HCT116 (cell line): ENCODE results near the gene RPTOR. TPM values are rescaled to one million over a fixed set of nuclear protein-coding genes. Genes with fewer than 3 reads are reported as not detected.

Experiments
- ATAC-seq: fragments of 200-7000 bp; cut with Tn5 transposase; 2 replicates; pipeline ENCODE4 v1.9.1; 2020; ENCODE audit warnings: mild to moderate bottlenecking, moderate library complexity
- BruUV-seq: library from RNA; stranded (reverse); fragments of 400-500 nt; replicated peaks from 2 replicates; lab custom pipeline; 2021; lab: Mats Ljungman, UMichigan
- CTCF ChIA-PET: fragments of 300-600 bp; sonication (Branson Sonifier 250); formaldehyde crosslinking; loops from one replicate; lab custom pipeline; 2021; ENCODE audit warnings: antibody characterized with exemption; lab: Charles Lee
- POLR2A ChIA-PET: fragments of 300-600, 350-600 bp; sonication (Branson Sonifier 250); formaldehyde crosslinking; loops from one replicate; lab custom pipeline; 2021; ENCODE audit warnings: antibody characterized with exemption; lab: Charles Lee
- RAD21 ChIA-PET, 2 experiments: fragments of 300-600 bp; sonication (Branson Sonifier 250); formaldehyde crosslinking; loops; one replicate each; lab custom pipeline; 2023; ENCODE audit warnings: low total read pairs in 2 of 2; ENCODE audit not compliant: uncharacterized antibody in 2 of 2, unreplicated experiment in 2 of 2, low non-redundant PET in 1 of 2; lab: Charles Lee
- DNase-seq: peaks from one replicate; pipeline ENCODE4 v3.0.0-alpha.2; 2010; ENCODE audit warnings: low read depth, low spot score
- H2AFZ ChIP-seq: fragments of 200-600 bp; shearing (Covaris generic), sonication (generic); 2 replicates; pipeline ENCODE4 v1.6.1; 2017; ENCODE audit warnings: low read depth, mixed run types, mixed read lengths, antibody characterized with exemption, low read length; ENCODE audit not compliant: poor library complexity, severe bottlenecking
- H3K27ac ChIP-seq: 2 replicates; pipeline ENCODE4 v1.5.1; 2012; ENCODE audit warnings: low read depth, low read length
- H3K27me3 ChIP-seq: fragments of 200-600 bp; sonication (generic); 2 replicates; pipeline ENCODE4 v1.6.1; 2016; ENCODE audit warnings: mixed run types, low read length, mixed read lengths; ENCODE audit not compliant: insufficient read depth
- H3K36me3 ChIP-seq, 2 experiments: fragments of 200-500 bp in 1 of 2; fragments of 200-600 bp in 1 of 2; sonication (Bioruptor generic) in 1 of 2; sonication (generic) in 1 of 2; 2 replicates each; pipeline versions ENCODE4 v1.5.1 to v1.6.1; 2014 to 2016; ENCODE audit warnings: low read length in 2 of 2, inconsistent platforms in 1 of 2, mixed read lengths in 1 of 2, mixed run types in 1 of 2; ENCODE audit not compliant: insufficient read depth in 2 of 2, control insufficient read depth in 1 of 2
- H3K4me1 ChIP-seq, 2 experiments: fragments of 200-600 bp in 1 of 2; sonication (generic) in 1 of 2; 2 replicates each; pipeline versions ENCODE4 v1.5.1 to v1.6.1; 2012 to 2017; ENCODE audit warnings: low read length in 2 of 2, inconsistent platforms in 1 of 2, mild to moderate bottlenecking in 1 of 2, mixed read lengths in 1 of 2, mixed run types in 1 of 2, moderate library complexity in 1 of 2; ENCODE audit not compliant: insufficient read depth in 2 of 2, control insufficient read depth in 1 of 2
- H3K4me2 ChIP-seq: fragments of 200-600 bp; sonication (generic); 2 replicates; pipeline ENCODE4 v1.6.1; 2017; ENCODE audit warnings: mixed run types, low read length, mixed read lengths
- H3K4me3 ChIP-seq, 2 experiments: fragments of 200-600 bp in 1 of 2; sonication (generic) in 1 of 2; replicated peaks in 1 of 2; 2 replicates each; pipeline ENCODE4 v1.5.1; 2011 to 2016; ENCODE audit warnings: low read length in 2 of 2, control low read depth in 1 of 2, low read depth in 1 of 2, mild to moderate bottlenecking in 1 of 2, mixed read lengths in 1 of 2, mixed run types in 1 of 2
- H3K79me2 ChIP-seq: fragments of 200-600 bp; sonication (generic); 2 replicates; pipeline ENCODE4 v1.6.1; 2017; ENCODE audit warnings: mild to moderate bottlenecking, mixed run types, low read length, moderate library complexity, mixed read lengths; ENCODE audit not compliant: insufficient read depth
- H3K9ac ChIP-seq: fragments of 200-600 bp; sonication (generic); 2 replicates; pipeline ENCODE4 v1.6.1; 2016; ENCODE audit warnings: low read length, mixed read lengths
- H3K9me2 ChIP-seq: fragments of 200-600 bp; sonication (generic), shearing (Covaris generic); 2 replicates; pipeline ENCODE4 v1.6.1; 2017; ENCODE audit warnings: mixed run types, mild to moderate bottlenecking, moderate library complexity; ENCODE audit not compliant: insufficient read depth
- H3K9me3 ChIP-seq, 2 experiments: fragments of 200-500 bp in 1 of 2; fragments of 200-600 bp in 1 of 2; sonication (Bioruptor generic) in 1 of 2; sonication (generic) in 1 of 2; 2 replicates each; pipeline ENCODE4 v1.6.1; 2014 to 2017; ENCODE audit warnings: low read length in 2 of 2, mixed read lengths in 2 of 2, inconsistent platforms in 1 of 2, low read depth in 1 of 2, mild to moderate bottlenecking in 1 of 2, mixed run types in 1 of 2, moderate library complexity in 1 of 2; ENCODE audit not compliant: control insufficient read depth in 1 of 2, insufficient read depth in 1 of 2
- H4K20me1 ChIP-seq: fragments of 200-600 bp; sonication (generic), shearing (Covaris generic); 2 replicates; pipeline ENCODE4 v1.6.1; 2017; ENCODE audit warnings: mixed run types, mild to moderate bottlenecking, moderate library complexity; ENCODE audit not compliant: insufficient read depth
- CBX3 ChIP-seq: IDR thresholded peaks from 2 replicates; pipeline ENCODE4 v1.6.1; 2012; ENCODE audit warnings: low read depth
- EZH2phosphoT487 ChIP-seq: fragments of 200-600 bp; IDR thresholded peaks from 2 replicates; pipeline ENCODE4 v1.6.1; 2018; ENCODE audit warnings: antibody characterized with exemption, borderline replicate concordance
- POLR2AphosphoS5 ChIP-seq: IDR thresholded peaks from 2 replicates; pipeline ENCODE4 v1.6.1; 2011; ENCODE audit warnings: mild to moderate bottlenecking, low read depth, low read length, moderate library complexity
- TCF7L2 ChIP-seq: IDR thresholded peaks from 2 replicates; pipeline ENCODE4 v1.7.0; 2011; ENCODE audit warnings: borderline replicate concordance, inconsistent platforms; ENCODE audit not compliant: insufficient read depth, insufficient read length; ENCODE audit errors: extremely low read depth
- ZFX ChIP-seq: fragments of 450-650 bp; IDR thresholded peaks from 2 replicates; pipeline ENCODE4 v1.6.1; 2017
- ZNF274 ChIP-seq: fragments of 200-500 bp; sonication (Bioruptor generic); IDR thresholded peaks from 2 replicates; pipeline ENCODE4 v1.6.1; 2014; ENCODE audit warnings: mild to moderate bottlenecking, low read depth, low read length, inconsistent platforms
- intact Hi-C: fragments of 100-400 bp; cut with micrococcal nuclease; formaldehyde crosslinking; loops from 2 replicates; pipeline ENCODE4 v1.10.0; 2022
- total RNA-seq: library from RNA; stranded (reverse); gene quantifications from one replicate; pipeline ENCODE4 v1.2.1, GENCODE V29; 2021; ENCODE audit not compliant: unreplicated experiment
- TF ChIP-seq, protein P1 (sequence below): IDR thresholded peaks from 2 replicates; pipeline ENCODE4 v1.6.1; 2011; ENCODE audit warnings: mild to moderate bottlenecking, low read length, moderate library complexity; ENCODE audit not compliant: insufficient replicate concordance; ENCODE audit errors: extremely low read depth
- TF ChIP-seq, protein P2 (sequence below): IDR thresholded peaks from 2 replicates; pipeline ENCODE4 v1.6.1; 2012
- TF ChIP-seq, protein P3 (sequence below), 3 experiments: fragments of 200-600 bp in 1 of 3; sonication (generic) in 1 of 3; IDR thresholded peaks in 2 of 3; conservative IDR thresholded peaks in 1 of 3; 2 replicates each; pipeline ENCODE4 v1.5.1; 2012 to 2017; ENCODE audit warnings: low read depth in 2 of 3, low read length in 2 of 3, antibody characterized with exemption in 1 of 3, borderline replicate concordance in 1 of 3, control low read depth in 1 of 3, mild to moderate bottlenecking in 1 of 3, mixed read lengths in 1 of 3, mixed run types in 1 of 3, moderate library complexity in 1 of 3; ENCODE audit not compliant: insufficient read depth in 1 of 3

The RPTOR gene
- total RNA-seq, 1 experiment from 2014 or later, result 69.5 TPM

DNA sequence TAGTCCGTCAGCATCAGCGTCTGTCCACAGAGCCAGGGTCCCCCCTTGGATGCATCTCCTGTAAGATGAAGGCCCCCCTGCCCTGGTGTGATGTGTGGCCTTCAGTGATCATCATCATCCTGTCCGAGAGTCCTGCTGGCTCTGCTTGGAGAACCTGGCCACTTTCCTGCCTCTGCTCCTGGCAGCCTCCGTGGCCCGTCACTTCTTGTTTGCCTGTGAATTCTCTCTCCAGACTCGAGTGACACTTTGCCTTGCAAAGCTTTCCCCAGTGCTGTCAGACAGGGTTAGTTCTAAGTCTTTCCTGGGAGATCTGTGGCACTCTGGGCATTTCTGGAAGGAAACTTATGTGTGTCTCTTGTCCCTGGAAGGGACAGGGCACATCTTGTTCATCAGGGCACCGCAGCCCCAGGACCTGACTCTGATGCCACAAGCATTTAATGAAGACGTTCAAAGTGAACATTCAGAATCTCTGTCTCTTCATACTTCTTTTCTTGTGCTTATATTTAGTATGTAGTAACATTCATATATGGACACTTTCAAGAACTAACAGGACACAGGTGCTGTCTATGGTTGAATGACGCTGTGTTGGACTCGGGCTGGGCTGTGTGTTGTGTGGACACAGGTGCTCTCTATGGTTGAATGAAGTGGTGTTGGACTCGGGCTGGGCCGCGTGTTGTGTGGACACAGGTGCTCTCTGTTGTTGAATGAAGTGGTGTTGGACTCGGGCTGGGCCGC is 68.5 kb downstream of the RPTOR start:
- no peak for ATAC-seq
- intact Hi-C loops, result no loop called here
- H3K79me2 ChIP-seq, result no peaks in the 10 kb centered on the region; the same call in none of the 2 replicates

DNA sequence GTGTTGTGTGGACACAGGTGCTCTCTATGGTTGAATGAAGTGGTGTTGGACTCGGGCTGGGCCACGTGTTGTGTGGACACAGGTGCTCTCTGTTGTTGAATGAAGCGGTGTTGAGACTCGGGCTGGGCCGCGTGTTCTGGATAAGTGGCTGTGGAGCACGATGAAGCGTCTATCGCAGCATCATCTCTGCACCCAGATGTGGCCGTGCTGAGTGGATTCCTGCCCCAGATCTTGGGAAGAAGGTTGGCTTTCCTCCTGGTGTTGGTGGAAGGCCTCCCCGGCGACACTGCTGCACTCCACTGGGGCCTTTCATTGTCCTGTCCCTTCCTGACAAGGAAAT is 69.1 kb downstream of the RPTOR start:
- no peak for ATAC-seq
- no TSS peak for BruUV-seq
- no peaks in the 10 kb centered on the region for H3K36me3 ChIP-seq
- ChIA-PET RAD21 (no interaction called here), CTCF (no interaction called here), POLR2A (no interaction called here)
- no peaks in the 10 kb centered on the region; the same call in 1 of the 2 replicates for H4K20me1 ChIP-seq
- H3K27ac ChIP-seq, result no peak overlapping the region
- H3K27me3 ChIP-seq, result no peaks in the 10 kb centered on the region
- H3K9me3 ChIP-seq, result no peaks in the 10 kb centered on the region
- H3K9ac ChIP-seq, result no peak overlapping the region
- H3K4me3 ChIP-seq, result no peak overlapping the region
- no peak overlapping the region for H2AFZ ChIP-seq
- H3K4me1 ChIP-seq, result no peaks in the 10 kb centered on the region; a peak in 2 of 4 replicates
- intact Hi-C loops, result no loop called here
- DNase-seq, result no peak
- no peaks in the 10 kb centered on the region; the same call in none of the 2 replicates for H3K79me2 ChIP-seq
- H3K9me2 ChIP-seq, result no peaks in the 10 kb centered on the region
- H3K4me2 ChIP-seq, result no peak overlapping the region
- TF ChIP-seq CBX3 (no peak), POLR2AphosphoS5 (no peak), EZH2phosphoT487 (no peak), ZNF274 (no peak), ZFX (no peak), TCF7L2 (no peak)
- TF ChIP-seq, protein P1, sequence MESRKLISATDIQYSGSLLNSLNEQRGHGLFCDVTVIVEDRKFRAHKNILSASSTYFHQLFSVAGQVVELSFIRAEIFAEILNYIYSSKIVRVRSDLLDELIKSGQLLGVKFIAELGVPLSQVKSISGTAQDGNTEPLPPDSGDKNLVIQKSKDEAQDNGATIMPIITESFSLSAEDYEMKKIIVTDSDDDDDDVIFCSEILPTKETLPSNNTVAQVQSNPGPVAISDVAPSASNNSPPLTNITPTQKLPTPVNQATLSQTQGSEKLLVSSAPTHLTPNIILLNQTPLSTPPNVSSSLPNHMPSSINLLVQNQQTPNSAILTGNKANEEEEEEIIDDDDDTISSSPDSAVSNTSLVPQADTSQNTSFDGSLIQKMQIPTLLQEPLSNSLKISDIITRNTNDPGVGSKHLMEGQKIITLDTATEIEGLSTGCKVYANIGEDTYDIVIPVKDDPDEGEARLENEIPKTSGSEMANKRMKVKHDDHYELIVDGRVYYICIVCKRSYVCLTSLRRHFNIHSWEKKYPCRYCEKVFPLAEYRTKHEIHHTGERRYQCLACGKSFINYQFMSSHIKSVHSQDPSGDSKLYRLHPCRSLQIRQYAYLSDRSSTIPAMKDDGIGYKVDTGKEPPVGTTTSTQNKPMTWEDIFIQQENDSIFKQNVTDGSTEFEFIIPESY, result no peak

More for the DNA sequence above, 68.5 kb downstream of the RPTOR start:
- H3K36me3 ChIP-seq, result no peaks in the 10 kb centered on the region
- no peak for DNase-seq
- TF ChIP-seq, protein P2, sequence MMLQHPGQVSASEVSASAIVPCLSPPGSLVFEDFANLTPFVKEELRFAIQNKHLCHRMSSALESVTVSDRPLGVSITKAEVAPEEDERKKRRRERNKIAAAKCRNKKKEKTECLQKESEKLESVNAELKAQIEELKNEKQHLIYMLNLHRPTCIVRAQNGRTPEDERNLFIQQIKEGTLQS, result no peak
- TF ChIP-seq, protein P3, sequence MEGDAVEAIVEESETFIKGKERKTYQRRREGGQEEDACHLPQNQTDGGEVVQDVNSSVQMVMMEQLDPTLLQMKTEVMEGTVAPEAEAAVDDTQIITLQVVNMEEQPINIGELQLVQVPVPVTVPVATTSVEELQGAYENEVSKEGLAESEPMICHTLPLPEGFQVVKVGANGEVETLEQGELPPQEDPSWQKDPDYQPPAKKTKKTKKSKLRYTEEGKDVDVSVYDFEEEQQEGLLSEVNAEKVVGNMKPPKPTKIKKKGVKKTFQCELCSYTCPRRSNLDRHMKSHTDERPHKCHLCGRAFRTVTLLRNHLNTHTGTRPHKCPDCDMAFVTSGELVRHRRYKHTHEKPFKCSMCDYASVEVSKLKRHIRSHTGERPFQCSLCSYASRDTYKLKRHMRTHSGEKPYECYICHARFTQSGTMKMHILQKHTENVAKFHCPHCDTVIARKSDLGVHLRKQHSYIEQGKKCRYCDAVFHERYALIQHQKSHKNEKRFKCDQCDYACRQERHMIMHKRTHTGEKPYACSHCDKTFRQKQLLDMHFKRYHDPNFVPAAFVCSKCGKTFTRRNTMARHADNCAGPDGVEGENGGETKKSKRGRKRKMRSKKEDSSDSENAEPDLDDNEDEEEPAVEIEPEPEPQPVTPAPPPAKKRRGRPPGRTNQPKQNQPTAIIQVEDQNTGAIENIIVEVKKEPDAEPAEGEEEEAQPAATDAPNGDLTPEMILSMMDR (IDR thresholded peaks at IDR 0.05 in 2 of 3, conservative IDR thresholded peaks at IDR 0.05 in 1 of 3; ENCODE audit: borderline replicate concordance in 1 of 3, insufficient read depth in 1 of 3, low read depth in 2 of 3, low read length in 2 of 3), result 0 out of 6 replicates have a peak, but pooled peaks of 1 of the 3 experiments have one; percentile 2
- no peak for TF ChIP-seq POLR2AphosphoS5
- no peaks in the 10 kb centered on the region; a peak in 2 of 4 replicates for H3K4me1 ChIP-seq
- H3K27ac ChIP-seq, result no peak overlapping the region
- CTCF ChIA-PET, result interaction anchor here (0.5 to 1.5 kb wide), 2 partner anchors 37 to 138 kb away, joined by 3 to 4 read pairs; no protein-coding TSS in a partner anchor
- no peaks in the 10 kb centered on the region for H3K27me3 ChIP-seq
- POLR2A ChIA-PET, result no interaction called here
- H3K4me3 ChIP-seq, result no peak overlapping the region
- no peaks in the 10 kb centered on the region for H3K9me3 ChIP-seq
- H3K9ac ChIP-seq, result no peak overlapping the region
- no peak overlapping the region for H2AFZ ChIP-seq
- BruUV-seq, result no TSS peak
- no peak overlapping the region for H3K4me2 ChIP-seq
- no peaks in the 10 kb centered on the region for H3K9me2 ChIP-seq
- RAD21 ChIA-PET, result no interaction called here
- no peaks in the 10 kb centered on the region; the same call in 1 of the 2 replicates for H4K20me1 ChIP-seq
